ENCODE measurements around the gene IQCH.

IQCH gene

GRCh38 chr15:67505675-67506572, 251.3 kb downstream of the IQCH start:
- DNase-seq (ENCODE audit: low read depth), result no peak

GRCh38 chr15:67506775-67507747, 252.5 kb downstream of the IQCH start:
- DNase-seq (ENCODE audit: low read depth), result no peak

- DNase-seq (ENCODE audit: low read depth), result no peak
Observed at GRCh38 chr15:67508407-67508806, 253.8 kb downstream of the IQCH start.

GRCh38 chr15:67509918-67510317, 255.3 kb downstream of the IQCH start:
- no peak for DNase-seq (ENCODE audit: low read depth)

- DNase-seq (ENCODE audit: low read depth), result no peak
Observed at GRCh38 chr15:67510597-67511190, 256.1 kb downstream of the IQCH start.

- DNase-seq (ENCODE audit: low read depth), result no peak
Observed at GRCh38 chr15:67511606-67512005, 257.0 kb downstream of the IQCH start.

GRCh38 chr15:67512140-67512539, 257.6 kb downstream of the IQCH start:
- no peak for DNase-seq (ENCODE audit: low read depth)

GRCh38 chr15:67512933-67513714, 258.5 kb downstream of the IQCH start:
- DNase-seq (ENCODE audit: low read depth), result no peak

- DNase-seq (ENCODE audit: low read depth), result no peak
Observed at GRCh38 chr15:67515090-67515489, 260.5 kb downstream of the IQCH start.

- DNase-seq (ENCODE audit: low read depth), result no peak
Observed at GRCh38 chr15:67515557-67515956, 261.0 kb downstream of the IQCH start.

- DNase-seq (ENCODE audit: low read depth), result no peak
Observed at GRCh38 chr15:67520321-67521028, 265.9 kb downstream of the IQCH start.

- DNase-seq (ENCODE audit: low read depth), result peak; percentile 80
Observed at GRCh38 chr15:67521029-67521782, 266.6 kb downstream of the IQCH start, which contains the start of gene C15orf61. Gene C15orf61, plus strand, starts transcription at chr15:67521131. Its CDS starts 118 bp downstream, at chr15:67521249.

- DNase-seq (ENCODE audit: low read depth), result no peak
Observed at GRCh38 chr15:67521783-67522568, 267.4 kb downstream of the IQCH start.

GRCh38 chr15:67523330-67523729, 268.7 kb downstream of the IQCH start:
- DNase-seq (ENCODE audit: low read depth), result no peak

- no peak for DNase-seq (ENCODE audit: low read depth)
Observed at GRCh38 chr15:67524235-67524634, 269.6 kb downstream of the IQCH start.

- DNase-seq (ENCODE audit: low read depth), result no peak
Observed at GRCh38 chr15:67528513-67528912, 273.9 kb downstream of the IQCH start.

- DNase-seq (ENCODE audit: low read depth), result no peak
Observed at GRCh38 chr15:67531379-67531914, 276.9 kb downstream of the IQCH start.

GRCh38 chr15:67533873-67534272, 279.3 kb downstream of the IQCH start:
- DNase-seq (ENCODE audit: low read depth), result no peak

GRCh38 chr15:67534360-67534759, 279.8 kb downstream of the IQCH start:
- no peak for DNase-seq (ENCODE audit: low read depth)

Data from T-helper 22 cell (primary cell).